ENCODE measurements around the gene TENM3.

The TENM3 gene

DNA sequence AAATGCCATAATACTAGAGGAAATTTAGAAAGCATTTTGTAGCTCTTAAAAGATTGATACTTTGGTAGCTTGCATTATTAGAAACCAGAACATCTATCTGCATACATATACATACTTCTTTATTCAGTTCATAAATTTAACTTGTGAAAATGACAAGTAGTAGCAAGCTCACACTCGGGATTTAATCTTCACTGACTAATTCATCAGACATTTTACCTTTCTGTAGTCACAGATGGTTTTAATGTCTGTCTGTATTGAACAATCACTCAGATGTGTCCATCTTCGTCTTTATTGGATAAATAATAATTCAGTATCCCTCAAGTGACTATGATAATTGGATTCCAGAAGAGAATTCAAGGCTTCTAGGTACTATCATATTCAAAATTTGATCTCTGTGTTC is 232.3 kb downstream of the TENM3 start:
- no peak for DNase-seq

DNA sequence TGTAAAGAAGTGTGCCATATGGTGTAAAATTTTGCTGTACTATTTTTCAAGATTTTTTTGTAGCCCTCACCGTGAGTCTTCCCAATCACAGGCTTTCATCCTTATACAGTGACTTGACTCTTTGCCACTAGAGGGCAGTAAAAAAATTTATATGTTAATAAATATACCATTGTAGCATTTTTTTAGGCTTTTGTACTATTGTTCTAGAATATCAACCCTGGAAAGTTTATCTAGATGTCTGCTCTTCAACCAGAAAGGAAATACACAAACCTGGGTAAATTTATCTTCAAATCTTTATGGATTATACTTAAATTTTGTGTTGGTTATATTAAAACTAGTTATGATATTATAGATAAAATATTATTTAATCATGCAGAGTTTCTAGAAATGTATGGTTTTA is 235.3 kb downstream of the TENM3 start:
- DNase-seq: peak; percentile 74

DNA sequence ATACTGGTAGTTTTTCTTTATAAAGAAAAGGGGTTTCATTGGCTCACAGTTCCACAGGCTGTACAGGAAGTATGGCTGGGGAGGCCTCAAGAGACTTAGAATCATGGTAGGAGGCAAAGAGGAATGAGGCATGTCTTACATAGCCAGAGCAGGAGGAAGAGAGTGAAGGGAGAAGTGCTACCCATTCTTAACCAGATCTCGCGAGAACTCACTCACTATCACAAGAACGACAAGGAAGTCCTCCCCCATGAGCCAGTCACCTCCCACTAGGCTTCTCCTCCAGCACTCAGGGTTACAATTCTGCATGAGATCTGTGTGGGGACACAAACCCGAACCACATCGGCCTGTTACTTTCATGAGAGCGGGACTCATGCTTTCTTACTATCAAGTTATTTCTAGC is 240.5 kb downstream of the TENM3 start:
- DNase-seq: no peak

DNA sequence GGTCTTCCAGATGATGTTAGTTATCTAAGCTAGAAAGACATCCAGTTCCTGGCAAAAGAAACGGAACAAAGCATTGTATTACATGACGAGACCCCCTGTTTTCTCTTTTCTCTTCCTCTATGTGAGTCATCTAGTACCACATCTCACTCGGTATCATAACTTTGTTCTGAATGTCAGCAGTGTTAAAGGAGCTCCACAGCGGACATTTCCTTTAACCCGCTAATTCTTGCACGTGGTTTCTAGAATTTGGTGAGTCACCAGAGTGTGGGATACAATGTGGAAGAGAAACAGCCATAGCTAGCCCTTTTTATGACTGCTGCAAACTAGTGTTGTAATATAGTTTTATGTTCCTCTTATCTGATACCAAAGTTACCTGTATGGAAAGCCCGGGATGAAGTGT is 243.7 kb downstream of the TENM3 start:
- no peak for DNase-seq

DNA sequence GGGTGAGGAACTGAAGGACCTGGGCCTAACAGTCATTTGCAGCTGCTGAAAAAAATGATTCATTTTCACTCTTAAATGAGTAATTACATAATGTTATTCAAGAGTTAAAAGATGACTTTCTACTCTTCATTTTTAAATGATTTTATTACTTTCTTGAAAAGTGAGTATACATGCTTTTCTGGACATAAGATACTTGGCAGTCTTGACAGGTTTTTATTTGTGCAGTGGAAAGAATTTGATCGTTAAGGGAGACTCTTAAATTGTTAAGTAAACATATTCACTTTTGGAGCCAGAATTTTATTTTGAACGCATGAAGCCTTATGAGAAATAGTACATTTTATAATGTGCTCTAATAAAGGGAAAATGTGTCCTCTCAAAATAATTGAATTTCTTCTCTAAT is 245.7 kb downstream of the TENM3 start:
- DNase-seq: no peak

DNA sequence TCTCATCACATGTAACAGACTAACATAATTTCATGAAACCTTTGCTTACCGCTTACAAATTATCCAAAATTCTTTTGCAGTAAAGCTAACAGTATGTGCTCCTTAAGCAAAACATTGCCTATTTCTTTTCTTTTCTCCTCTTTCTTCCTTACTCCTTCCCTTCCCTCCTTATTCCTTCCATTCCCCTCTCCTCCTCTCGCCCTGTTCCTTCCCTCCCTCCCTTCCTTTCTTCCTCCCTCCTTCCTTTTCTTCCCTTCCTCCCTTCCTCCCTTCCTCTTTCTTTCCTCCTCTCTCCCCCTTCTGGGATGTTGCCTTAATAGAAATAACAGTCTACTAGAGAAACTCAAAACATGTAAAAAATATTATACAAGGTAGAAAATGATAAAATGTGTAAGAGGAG is 246.4 kb downstream of the TENM3 start:
- no peak for DNase-seq

DNA sequence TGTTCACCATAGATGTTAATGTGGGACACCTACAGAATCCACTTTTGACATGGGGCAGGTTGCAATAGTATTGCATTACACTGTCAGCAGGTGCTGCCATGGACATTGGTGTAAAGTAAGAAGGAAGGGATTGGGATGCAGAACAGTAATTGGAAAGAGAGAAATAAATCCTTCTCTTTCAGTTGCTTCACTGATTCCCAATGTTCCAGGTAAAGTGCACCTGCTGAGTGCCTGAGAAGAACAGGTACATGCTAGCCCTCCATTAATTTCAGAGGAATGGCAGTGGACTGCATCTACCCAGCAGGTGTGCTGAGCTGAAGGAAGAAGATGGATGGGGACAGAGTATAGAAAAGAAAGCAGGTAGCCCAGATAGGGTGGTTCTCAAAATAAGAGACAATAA is 248.5 kb downstream of the TENM3 start:
- no peak for DNase-seq

DNA sequence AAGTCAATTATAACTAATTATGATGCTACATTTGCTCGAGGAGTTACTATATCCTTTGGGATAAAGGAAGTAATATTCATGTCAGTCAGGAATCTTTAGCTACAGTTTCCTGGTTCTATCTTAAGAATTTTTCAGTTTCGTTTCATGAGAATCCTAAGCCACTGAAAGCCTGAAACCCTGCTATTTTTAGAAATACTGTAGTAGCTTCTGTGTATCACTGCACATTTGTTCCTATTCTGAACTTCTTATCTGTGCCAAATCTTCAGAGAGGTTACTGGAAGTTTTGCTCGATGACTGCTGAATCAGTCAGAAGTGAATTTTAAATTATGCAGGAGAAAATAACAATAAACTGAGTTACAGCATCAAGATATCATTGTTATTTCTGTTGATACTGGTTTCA is 249.2 kb downstream of the TENM3 start:
- DNase-seq: no peak

DNA sequence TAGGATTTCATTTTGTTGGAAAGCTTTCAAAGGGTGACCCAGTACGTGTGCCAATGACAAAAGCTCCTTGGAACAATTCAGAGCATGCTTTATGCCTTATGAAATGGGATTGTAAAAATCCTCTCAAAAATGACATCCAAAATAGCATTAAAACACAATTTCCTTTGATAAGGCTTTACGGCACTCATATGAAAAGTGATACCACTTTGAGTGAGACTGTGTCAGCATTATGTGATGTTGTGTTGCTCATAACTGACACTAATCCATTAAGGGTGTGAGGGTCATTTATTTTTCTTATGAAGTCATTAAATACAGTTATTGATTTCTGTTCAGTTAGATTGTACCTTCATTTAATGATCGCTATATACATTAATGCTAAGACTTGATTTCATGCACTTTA is 250.2 kb downstream of the TENM3 start:
- DNase-seq: no peak

DNA sequence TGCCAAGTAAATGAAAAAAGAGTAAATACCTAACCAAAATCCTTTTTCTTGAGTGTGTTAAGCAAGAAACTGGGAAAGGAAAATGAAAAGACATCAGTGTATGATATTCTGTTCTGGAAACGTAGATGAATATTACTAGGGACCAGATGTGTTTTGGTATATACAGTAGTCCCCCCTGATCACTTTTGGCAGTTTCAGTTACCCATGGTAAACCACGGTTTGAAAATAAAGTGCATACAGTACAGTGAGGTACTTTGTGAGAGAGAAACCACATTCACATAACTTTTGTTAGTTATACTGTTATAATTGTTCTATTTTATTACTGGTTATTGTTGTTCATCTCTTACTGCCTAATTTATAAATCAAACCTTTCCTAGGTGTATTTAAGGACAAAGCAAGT is 250.9 kb downstream of the TENM3 start:
- no peak for DNase-seq

DNA sequence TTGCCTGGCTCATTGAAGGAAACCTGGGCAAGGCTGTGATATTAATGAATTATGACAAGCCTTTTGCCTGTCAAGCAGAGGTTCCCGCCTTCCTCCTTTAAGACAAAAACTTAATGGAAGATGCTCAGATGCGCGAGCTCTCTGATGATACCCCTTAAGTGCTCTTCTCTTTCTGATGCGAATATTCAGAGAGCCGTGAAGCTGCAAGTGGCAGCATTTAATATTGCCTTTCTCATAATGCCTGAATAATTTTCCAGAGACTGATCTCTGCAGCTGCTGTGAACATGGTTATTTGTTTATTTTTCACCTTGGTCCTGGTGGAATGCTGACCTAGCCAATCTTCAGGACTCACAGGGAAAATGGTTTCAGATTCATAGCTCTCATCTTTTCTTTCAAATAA is 251.8 kb downstream of the TENM3 start:
- no peak for DNase-seq

DNA sequence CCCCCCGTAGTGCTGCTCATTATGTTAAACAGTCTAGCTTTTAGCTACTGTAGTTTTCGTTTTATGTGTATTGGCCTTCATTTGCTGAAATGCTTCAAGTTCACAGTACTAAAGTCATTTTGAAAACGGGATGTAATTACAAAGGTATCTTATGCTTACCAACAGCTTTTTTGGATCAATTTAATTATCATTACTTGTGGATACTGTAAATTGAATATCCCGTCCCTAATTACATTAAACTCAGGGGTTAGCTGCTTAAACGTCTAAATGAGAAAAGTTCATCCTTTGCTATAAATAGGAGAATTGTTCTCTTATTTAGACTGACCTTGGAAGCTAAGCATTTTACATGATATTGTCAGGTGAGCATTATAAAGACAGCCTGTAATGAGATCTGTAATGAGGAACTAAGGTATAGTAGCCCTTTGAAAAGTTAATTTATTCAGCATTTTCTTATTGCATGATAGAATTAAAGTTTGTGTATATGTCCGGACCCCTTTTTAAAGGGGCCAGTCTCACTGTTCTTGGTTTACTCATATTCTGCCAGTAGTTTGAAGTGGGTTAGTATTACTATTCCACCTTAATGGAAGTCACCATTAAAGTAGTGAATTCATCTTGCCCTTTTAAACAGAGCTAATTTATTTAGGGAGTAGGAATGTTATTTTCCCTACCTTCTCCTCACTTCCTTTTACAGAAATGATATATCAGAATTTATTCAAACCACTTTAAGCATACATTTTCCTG is 252.6 kb downstream of the TENM3 start:
- DNase-seq: no peak

DNA sequence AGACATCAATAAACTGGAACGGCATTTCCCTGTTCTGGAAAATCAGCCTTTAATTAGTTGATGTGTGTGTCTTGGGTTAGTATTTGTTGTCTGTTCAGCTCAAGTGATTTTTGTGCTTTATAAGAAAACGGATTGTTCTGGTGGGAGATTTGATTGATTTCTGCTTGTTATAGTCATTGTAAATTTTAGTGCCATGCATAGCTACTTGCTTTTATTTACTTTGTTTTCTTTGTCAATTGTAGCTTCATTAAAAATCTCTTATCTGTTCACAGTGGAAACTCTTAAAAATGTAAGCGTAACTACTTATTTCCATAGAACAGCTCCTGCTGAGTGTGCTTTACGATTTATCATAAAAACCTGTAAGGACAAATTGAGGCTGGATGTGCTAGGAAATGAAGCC is 253.2 kb downstream of the TENM3 start:
- DNase-seq: no peak

DNA sequence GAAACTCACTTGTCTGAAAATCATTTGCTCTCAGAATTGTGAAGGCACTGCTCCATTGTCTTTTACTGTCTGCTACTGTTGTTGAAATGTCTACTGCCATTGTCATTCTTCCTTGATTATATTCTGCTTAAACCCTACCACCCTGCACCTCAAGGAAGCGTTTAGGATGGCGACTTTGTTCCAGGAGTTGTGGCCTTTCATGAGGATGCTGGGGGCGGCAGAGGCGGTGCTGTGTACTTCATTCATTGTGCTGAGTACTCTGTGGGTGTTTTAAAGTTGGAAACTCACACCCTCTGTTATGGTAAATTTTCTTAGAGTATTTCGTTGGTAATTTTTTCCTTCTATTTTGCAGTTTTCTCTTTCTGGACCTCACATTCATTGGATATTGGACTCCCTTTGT is 258.9 kb downstream of the TENM3 start:
- no peak for DNase-seq

DNA sequence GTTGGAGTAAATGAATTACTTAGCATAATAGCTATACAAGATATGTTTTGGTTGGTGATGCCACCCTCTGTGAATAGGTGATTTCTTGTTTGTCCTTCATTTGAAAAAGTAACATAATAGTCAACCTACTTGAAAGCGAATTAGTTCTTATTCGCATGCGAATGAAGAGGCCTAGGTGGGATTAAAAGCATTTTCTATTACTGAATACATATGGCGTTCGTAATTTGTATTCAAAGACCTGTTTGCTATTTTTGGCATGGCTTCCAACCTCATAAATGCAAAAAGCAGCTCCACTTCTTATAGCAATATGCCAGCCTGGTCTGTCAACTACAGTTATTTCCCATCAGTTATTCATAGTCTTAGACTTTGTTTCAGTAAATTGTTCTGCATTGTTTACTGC is 261.3 kb downstream of the TENM3 start:
- no peak for DNase-seq

DNA sequence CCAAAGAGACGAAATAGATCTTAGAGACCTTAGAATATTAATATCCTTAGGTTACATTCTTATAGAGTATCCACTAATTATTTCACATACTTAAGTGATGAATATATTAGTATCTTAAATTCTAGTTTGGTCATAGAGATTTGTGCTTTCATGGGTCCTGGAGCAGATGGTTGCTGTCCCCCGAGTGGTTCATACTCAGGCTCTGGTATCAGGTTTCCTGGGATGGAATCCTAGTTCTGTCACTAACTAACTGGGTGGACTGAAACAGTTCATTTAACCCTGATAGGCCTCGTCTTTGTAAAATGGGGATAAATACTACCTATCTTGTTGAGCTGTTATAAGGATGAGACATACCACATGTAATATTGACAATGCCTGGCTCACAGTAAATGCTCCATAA is 264.6 kb downstream of the TENM3 start:
- DNase-seq: no peak

DNA sequence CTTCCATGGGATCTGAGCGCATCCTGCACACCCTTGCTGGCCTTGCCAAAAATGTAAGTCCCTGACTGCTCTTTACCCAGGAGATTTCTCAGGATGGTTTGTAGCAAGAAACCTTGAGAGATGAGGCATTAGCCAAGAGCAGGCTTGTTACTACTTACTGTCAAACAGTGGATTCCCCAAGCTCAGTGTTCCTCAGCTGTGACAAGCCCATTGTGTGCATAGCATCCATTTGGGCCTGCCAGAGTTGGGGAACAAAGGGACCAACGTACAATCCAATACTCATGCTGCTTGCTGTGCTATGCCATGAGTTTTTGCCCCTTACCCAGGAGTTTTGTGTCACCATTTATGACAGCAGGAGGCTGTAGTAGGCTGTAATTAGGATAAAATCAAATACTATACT is 267.6 kb downstream of the TENM3 start:
- DNase-seq: no peak

DNA sequence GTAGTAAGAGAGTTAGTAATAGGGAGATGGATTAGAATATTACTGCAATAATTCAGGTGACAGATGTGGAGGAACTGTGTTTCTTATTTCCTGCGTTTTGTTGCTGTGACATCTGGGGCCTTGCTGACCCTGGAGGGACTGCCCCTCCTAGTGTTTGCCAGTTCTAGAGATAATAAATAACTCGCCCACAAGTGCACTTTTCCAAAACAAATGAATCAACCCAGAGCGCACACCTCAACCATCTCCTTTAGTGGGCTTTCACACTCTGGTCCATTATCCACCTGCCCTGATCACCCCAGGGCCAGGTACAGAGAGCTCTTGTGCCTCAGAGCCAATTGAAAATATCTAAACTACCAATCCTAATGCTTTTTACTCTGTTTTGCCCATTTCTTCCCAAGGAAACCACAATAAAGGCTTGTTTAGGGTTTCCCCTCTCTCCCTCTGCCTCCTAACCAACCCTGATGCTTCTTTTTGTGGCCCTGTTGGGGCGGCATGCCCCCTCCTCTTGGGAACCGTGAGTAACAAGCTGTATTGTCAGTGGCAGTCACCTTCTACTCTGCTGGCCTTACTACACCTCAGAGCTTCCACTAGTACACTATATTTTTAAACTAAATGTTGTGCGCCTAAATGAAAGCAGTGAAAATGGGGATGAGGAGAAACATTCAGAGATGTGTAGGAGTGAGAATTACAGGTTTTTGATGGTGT is 270.5 kb downstream of the TENM3 start:
- DNase-seq: no peak

DNA sequence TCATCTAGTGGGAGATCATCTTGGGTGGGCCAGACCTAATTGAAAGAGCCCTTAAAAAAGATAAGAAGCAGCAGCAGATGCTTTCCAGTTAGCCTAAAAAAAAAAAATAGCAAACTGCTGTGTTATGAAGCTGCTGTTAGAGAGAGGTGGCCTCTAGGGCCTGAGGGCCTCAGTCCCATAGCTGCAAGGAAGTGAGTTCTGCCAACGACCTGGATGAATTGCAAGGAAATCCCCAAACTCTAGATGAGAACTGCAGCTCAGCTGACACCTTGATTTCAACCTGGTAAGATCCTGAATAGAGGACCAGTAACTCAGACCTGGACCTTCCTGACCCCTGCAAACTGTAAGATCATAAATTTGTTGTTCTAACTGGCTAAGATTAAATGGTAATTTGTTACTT is 275.2 kb downstream of the TENM3 start:
- DNase-seq: no peak

DNA sequence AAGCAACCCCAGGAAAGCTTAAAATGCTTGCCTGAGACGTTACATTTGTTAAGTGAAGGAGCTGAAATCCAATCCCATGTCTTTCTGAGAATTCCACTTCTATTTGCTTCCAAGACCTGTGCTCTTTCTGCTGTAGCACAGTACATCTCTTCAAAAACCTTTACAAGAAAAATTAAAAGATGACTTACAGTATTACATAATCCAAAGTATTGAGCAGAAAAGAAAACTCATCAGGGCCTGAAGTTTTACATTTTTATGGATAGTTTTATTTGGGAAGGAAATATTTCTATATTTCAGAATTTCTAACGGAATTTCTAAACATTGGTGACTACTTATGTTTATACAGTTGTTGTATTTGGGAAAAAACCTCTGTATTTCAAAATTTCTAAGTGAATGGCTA is 276.3 kb downstream of the TENM3 start:
- no peak for DNase-seq

DNA sequence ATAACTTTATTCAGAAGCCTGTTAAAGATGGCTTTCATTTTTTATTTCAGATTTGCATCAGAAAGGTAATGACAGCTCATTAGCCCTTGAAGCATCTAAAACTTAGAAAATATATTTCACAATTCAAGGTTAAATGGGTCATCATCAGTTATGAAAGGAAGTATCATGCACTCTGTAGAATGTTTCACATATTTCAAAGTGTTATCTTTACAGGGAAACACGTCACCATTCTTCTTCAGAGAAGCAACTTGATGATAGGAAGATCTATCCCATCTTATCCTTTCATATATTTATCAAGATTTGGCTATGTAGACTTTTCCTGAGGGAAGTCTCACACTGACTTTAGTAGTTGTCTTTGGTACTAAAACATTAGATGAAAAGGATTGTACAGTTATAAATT is 277.8 kb downstream of the TENM3 start:
- DNase-seq: no peak

DNA sequence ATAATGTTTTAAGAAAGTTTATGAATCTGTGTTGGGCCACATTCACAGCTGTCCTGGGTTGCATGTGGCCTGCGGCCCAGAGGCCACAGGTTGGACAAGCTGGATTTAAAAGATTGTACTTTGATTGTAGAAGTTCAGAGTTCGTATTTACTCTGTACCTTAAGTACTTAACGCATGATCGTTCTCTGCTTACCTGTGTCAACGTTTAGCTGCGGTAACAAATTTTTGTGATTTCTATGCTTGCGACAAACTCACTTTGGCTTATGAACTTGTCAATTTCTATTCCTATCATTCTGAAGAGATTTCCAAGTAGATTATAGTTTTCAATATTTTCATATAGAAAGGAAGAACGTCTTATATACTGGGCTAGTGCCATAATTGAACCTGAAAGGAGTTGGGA is 285.6 kb downstream of the TENM3 start:
- DNase-seq: no peak

DNA sequence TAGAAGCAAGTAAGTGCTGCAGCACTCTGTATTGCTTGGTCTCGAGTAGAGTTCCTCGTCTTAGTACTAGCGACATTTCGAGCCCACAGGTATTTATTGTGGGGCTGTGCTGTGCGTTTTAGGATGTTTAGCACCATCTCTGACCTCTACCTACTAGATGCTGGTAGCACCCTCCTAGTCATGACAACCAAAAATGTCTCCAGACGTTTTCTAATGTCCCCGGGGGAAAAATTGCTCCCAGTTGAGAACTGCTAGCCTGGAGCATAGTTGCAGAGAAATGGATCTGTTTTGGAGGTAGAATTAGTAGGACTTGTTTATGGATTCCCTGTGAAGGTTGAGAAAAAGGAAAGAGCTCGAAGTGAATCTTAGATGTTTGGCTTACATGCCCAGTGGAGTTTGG is 287.2 kb downstream of the TENM3 start:
- DNase-seq: no peak

DNA sequence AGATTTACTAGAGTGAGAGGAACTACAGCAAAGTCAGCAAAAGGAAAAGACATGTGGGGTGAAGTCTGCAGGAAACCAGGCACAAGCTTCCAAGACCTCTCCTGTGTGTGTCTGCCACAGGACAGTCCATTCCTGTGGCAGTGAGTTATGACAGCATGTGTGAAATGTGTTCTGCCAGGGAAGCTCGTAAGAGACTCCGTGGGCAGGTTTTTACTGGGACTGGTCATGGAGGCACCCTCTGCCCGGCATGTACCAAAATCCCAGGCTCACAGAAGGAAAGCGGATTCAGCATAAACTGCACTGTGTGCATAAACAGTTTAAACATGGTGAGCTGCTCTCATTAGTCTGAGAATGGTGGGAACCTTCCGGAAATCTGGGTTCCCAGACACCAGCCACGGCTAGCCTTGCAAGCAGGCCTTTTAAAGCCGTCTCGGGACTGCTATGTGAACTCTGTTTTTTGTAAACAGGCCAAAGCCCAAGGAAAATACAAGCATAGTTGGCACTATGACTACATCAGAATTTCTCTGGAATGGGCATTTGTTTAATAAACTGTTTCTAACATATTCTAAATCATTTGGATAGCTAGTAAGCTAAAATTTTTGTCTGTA is 288.5 kb downstream of the TENM3 start:
- DNase-seq: no peak

DNA sequence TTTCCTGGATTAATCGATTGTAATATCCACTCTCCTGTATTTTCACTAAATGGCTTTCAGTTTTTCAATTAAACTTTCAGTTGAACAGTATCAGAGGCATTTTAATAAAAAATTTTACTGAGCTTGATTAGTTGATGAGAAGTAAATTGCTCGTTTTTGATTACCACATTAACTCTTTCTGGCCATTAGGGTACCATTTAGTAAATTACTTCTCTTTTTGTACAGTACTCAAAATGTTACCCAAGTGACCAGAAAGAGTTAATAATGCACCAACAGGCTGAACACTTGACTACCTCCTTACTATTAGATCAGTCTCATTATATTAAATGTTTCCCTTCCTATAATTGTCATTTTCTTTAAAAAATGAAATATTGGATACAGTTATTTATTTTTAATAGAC is 289.2 kb downstream of the TENM3 start:
- DNase-seq: no peak

Data from NCI-H1694 (cell line).